ENCODE data around the gene REM1. TPM values are rescaled to one million over a fixed set of nuclear protein-coding genes. Genes with fewer than 3 reads are reported as not detected.

Gene REM1
- total RNA-seq, 1 donor from 2014 or later = not detected

DNA sequence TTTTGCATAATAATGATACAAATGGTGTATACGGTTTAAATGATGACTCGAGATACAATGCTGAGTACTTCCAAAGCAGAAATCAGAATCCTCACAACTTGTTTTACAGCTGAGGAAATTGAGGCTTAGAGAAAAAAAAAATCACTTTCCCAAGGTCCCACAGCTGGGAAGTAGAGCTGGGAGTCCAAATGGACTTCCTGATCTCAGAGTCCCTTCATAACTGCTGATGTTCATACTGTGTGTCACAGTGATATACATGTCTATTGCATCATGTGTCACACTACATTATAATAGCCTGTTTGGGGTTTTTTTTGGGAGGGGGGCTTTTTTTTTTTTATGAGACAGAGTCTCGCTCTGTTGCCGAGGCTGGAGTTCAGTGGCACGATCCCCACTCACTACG, 47.6 kb downstream of the REM1 start:
- DNase-seq (ENCODE audit: extremely low read depth, low read depth, low spot score) = no peak

DNA sequence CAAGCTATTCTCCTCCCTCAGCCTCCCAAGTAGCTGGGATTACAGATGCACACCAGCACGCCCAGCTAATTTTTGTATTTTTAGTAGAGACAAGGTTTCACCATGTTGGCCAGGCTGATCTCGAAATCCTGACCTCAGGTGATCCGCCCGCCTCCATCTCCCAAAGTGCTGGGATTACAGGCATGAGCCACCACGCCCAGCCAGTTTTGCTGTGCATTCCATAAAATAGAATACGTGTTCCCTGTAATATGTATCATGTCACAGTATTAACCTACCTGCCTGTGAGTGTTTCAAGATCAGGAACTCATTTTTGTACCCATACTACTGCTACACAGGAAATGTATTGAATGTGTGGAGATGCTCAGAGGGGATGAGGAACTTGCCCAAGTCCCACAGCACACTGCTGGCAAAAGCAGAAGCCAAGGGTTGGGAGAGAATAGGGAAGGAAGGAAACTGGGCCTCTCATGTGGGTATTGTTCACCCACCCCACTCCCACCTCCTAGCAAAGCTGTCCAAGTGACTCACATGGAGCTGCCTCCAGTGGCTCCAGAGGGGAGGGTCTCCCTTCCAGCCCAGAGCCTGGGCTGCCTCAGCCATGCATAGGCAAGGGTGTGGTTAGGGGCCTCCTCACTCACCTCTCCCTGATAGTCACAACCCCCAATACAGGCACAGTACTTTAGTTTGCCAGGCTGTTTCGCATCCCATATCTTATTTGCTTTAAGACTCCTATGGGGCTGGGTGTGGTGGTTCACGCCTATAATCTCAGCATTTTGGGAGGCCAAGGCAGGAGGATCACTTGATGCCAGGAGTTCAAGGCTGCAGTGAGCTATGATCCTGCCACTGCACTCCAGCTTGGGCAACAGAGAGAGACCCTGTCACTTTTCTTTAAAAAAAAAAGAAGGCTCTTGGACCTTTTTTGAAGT, 48.5 kb downstream of the REM1 start:
- no peak for DNase-seq (ENCODE audit: extremely low read depth, low read depth, low spot score)

DNA sequence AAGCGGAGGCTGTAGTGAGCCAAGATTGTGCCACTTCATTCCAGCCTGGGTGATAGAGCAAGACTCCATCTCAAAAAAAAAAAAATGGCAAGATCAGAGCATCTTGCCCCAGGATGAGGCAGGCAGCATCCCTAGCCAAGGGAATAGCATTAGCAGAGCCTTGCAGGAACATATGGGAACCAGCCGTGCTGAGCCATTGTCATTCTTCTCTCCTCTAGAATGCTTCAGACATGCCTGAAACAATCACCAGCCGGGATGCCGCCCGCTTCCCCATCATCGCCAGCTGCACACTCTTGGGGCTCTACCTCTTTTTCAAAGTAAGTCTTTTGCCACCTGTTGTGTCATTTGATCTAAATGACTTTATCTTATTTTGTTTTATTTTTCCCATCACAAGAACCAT, 52.2 kb downstream of the REM1 start:
- no peak for DNase-seq (ENCODE audit: extremely low read depth, low read depth, low spot score)

Other genes with a start within 250 kb of the REM1 start
- gene DEFB115, start 217.6 kb upstream of the REM1 start, total RNA-seq = not detected in 2 replicates
- gene DEFB116, start 166.7 kb upstream of the REM1 start, total RNA-seq = not detected in 2 replicates
- gene DEFB118, start 106.7 kb upstream of the REM1 start, total RNA-seq = not detected in 2 replicates
- gene DEFB119, start 84.7 kb upstream of the REM1 start, total RNA-seq = not detected in 2 replicates
- gene DEFB121, start 69.1 kb upstream of the REM1 start, total RNA-seq = not detected in 2 replicates
- not detected in 2 replicates for gene DEFB123, start 34.7 kb upstream of the REM1 start, total RNA-seq
- gene DEFB124, start 161 bp upstream of the REM1 start, total RNA-seq = not detected in 2 replicates
- gene HM13, start 39.2 kb downstream of the REM1 start, total RNA-seq = 95.5 and 129 TPM in 2 replicates
- gene ID1, start 130.0 kb downstream of the REM1 start, total RNA-seq = 74.3 and 145 TPM in 2 replicates
- not detected in 2 replicates for gene COX4I2, start 162.6 kb downstream of the REM1 start, total RNA-seq
- 143 and 241 TPM in 2 replicates for gene BCL2L1, start 247.6 kb downstream of the REM1 start, total RNA-seq

Measured in glomerular endothelial cell (primary cell).